A549 (cell line): ENCODE measurements around the gene CTDSPL. TPM values are rescaled to one million over a fixed set of nuclear protein-coding genes. Genes with fewer than 3 reads are reported as not detected.

Experiments
- ATAC-seq, 2 experiments: fragments of 200-7000 bp in 1 of 2; fragments of >200 bp in 1 of 2; cut with Nextera tagmentation in 1 of 2; cut with Tn5 transposase in 1 of 2; 3 replicates each; pipeline versions ENCODE4 v1.8.0 to v1.9.1; 2018 to 2020; ENCODE audit warnings: mild to moderate bottlenecking in 1 of 2, moderate library complexity in 1 of 2
- CTCF ChIA-PET: fragments of 300-600 bp; sonication (Branson Sonifier 250); formaldehyde crosslinking; extraction: SDS; loops from one replicate; lab custom pipeline; 2021; ENCODE audit warnings: antibody characterized with exemption, inconsistent platforms; lab: Yijun Ruan, JAX
- POLR2A ChIA-PET: fragments of 350-600 bp; formaldehyde crosslinking; extraction: SDS; loops from one replicate; lab custom pipeline; 2021; ENCODE audit warnings: antibody characterized with exemption, inconsistent platforms; lab: Yijun Ruan, JAX
- DNase-seq, 2 experiments: peaks; one replicate each; pipeline versions ENCODE4 v3.0.0 to v3.0.0-alpha.2; 2011 to 2016; ENCODE audit warnings: low read depth in 1 of 2, low spot score in 1 of 2
- FAIRE-seq: peaks from 2 replicates; lab custom pipeline; 2011; peaks lifted over from hg19 to GRCh38; lab: Jason Lieb, UNC
- H3K27ac ChIP-seq, 2 experiments: fragments of >200 bp; sonication (Bioruptor Twin); formaldehyde crosslinking; 3 replicates each; pipeline ENCODE4 v1.5.1; 2016 to 2017
- H3K4me1 ChIP-seq: fragments of >200 bp; sonication (Bioruptor Twin); formaldehyde crosslinking; 3 replicates; pipeline ENCODE4 v1.6.1; 2016
- H3K4me2 ChIP-seq: fragments of >200 bp; sonication (Bioruptor Twin); formaldehyde crosslinking; 3 replicates; pipeline ENCODE4 v1.6.1; 2016
- H3K4me3 ChIP-seq: fragments of >200 bp; sonication (Bioruptor Twin); formaldehyde crosslinking; 3 replicates; pipeline ENCODE4 v1.5.1; 2016
- H3K9me3 ChIP-seq: fragments of >200 bp; sonication (Bioruptor Twin); formaldehyde crosslinking; 3 replicates; pipeline ENCODE4 v1.6.1; 2016
- BHLHE40 ChIP-seq: IDR thresholded peaks from 2 replicates; pipeline ENCODE4 v1.6.1; 2012; ENCODE audit warnings: low read depth, low read length, inconsistent platforms
- CBX2 ChIP-seq: fragments of 200-600 bp; sonication (generic); IDR thresholded peaks from 2 replicates; pipeline ENCODE4 v1.6.1; 2016; ENCODE audit warnings: low read depth, mild to moderate bottlenecking, borderline replicate concordance
- CHD2 ChIP-seq: fragments of 150-350 bp; IDR thresholded peaks from 2 replicates; pipeline ENCODE4 v1.6.1; 2014; ENCODE audit warnings: low read length; ENCODE audit not compliant: partially characterized antibody
- CTCF ChIP-seq: fragments of >200 bp; sonication (Bioruptor Twin); formaldehyde crosslinking; IDR thresholded peaks from 3 replicates; pipeline ENCODE4 v1.5.1; 2016
- EHF ChIP-seq: fragments of 250-450 bp; sonication (Bioruptor Pico); IDR thresholded peaks from 2 replicates; pipeline ENCODE4 v1.5.0; 2020; ENCODE audit warnings: mild to moderate bottlenecking
- FOSL2 ChIP-seq, 2 experiments: fragments of 450-650 bp in 1 of 2; fragments of >200 bp in 1 of 2; sonication (Bioruptor Twin) in 1 of 2; formaldehyde crosslinking; IDR thresholded peaks; 2 replicates each; pipeline versions ENCODE4 v1.5.0 to v1.6.1; 2016 to 2020; ENCODE audit warnings: mild to moderate bottlenecking in 1 of 2, moderate library complexity in 1 of 2
- HEYL ChIP-seq: fragments of 250-450 bp; sonication (Bioruptor Pico); IDR thresholded peaks from 2 replicates; pipeline ENCODE4 v1.8.0; 2021; ENCODE audit warnings: mild to moderate bottlenecking, moderate library complexity
- HOXB13 ChIP-seq: fragments of 250-450 bp; sonication (Bioruptor Pico); IDR thresholded peaks from 2 replicates; pipeline ENCODE4 v1.5.0; 2020; ENCODE audit warnings: low read depth, mild to moderate bottlenecking, moderate library complexity
- HOXB5 ChIP-seq: fragments of 250-450 bp; sonication (Bioruptor Pico); IDR thresholded peaks from 2 replicates; pipeline ENCODE4 v1.5.0; 2020; ENCODE audit warnings: mild to moderate bottlenecking, moderate library complexity
- JUN ChIP-seq, 2 experiments: fragments of >200 bp; sonication (Bioruptor Twin); formaldehyde crosslinking; IDR thresholded peaks; 2 replicates in 1 of 2; 3 replicates in 1 of 2; pipeline ENCODE4 v1.6.1; 2016 to 2017
- JUNB ChIP-seq: fragments of >200 bp; sonication (Bioruptor Twin); formaldehyde crosslinking; IDR thresholded peaks from 2 replicates; pipeline ENCODE4 v1.6.1; 2016
- KDM1A ChIP-seq: fragments of 200-600 bp; sonication (generic); IDR thresholded peaks from 2 replicates; pipeline ENCODE4 v1.6.1; 2016; ENCODE audit warnings: low read depth, mild to moderate bottlenecking
- KDM5A ChIP-seq: fragments of 200-600 bp; sonication (generic); IDR thresholded peaks from 2 replicates; pipeline ENCODE4 v1.6.1; 2016; ENCODE audit warnings: antibody characterized with exemption, mild to moderate bottlenecking
- MYC ChIP-seq: IDR thresholded peaks from 2 replicates; pipeline ENCODE4 v1.6.1; 2012; ENCODE audit warnings: mild to moderate bottlenecking, inconsistent platforms, low read length, improper control_type of control experiment, borderline replicate concordance
- NPAS2 ChIP-seq: fragments of 250-450 bp; sonication (Bioruptor Pico); IDR thresholded peaks from 2 replicates; pipeline ENCODE4 v1.8.0; 2022; ENCODE audit warnings: mild to moderate bottlenecking, moderate library complexity, borderline replicate concordance
- NR3C1 ChIP-seq: fragments of >200 bp; sonication (Bioruptor Twin); formaldehyde crosslinking; IDR thresholded peaks from 3 replicates; pipeline ENCODE4 v1.6.1; 2017
- PBX3 ChIP-seq: IDR thresholded peaks from 2 replicates; pipeline ENCODE4 v1.6.1; 2012
- PHF8 ChIP-seq: fragments of 200-600 bp; sonication (generic); IDR thresholded peaks from 2 replicates; pipeline ENCODE4 v1.6.1; 2016; ENCODE audit warnings: low read depth, mild to moderate bottlenecking, antibody characterized with exemption, moderate library complexity, borderline replicate concordance
- POLR2A ChIP-seq: IDR thresholded peaks from 2 replicates; pipeline ENCODE4 v1.6.1; 2012; ENCODE audit warnings: mild to moderate bottlenecking, low read length
- RARB ChIP-seq: fragments of 250-450 bp; sonication (Bioruptor Pico); IDR thresholded peaks from 2 replicates; pipeline ENCODE4 v1.8.0; 2021; ENCODE audit warnings: mild to moderate bottlenecking, moderate library complexity
- RFX5 ChIP-seq: fragments of 450-650 bp; IDR thresholded peaks from 2 replicates; pipeline ENCODE4 v1.7.1; 2014; ENCODE audit warnings: antibody characterized with exemption, mild to moderate bottlenecking, moderate library complexity
- SMC3 ChIP-seq: fragments of >200 bp; sonication (Bioruptor Twin); formaldehyde crosslinking; IDR thresholded peaks from 3 replicates; pipeline ENCODE4 v1.6.1; 2018; ENCODE audit warnings: inconsistent platforms
- SREBF2 ChIP-seq: fragments of 450-650 bp; IDR thresholded peaks from 2 replicates; pipeline ENCODE4 v1.6.1; 2014; ENCODE audit warnings: mild to moderate bottlenecking, moderate library complexity
- ZC3H11A ChIP-seq: fragments of 450-650 bp; IDR thresholded peaks from 2 replicates; pipeline ENCODE4 v1.6.1; 2014; ENCODE audit warnings: antibody characterized with exemption, mild to moderate bottlenecking
- WGBS: methylation state at CpG from one replicate; pipeline ENCODE4 v1.1.6; 2017; ENCODE audit errors: missing lambda C conversion rate; 5-methylcytosine and 5-hydroxymethylcytosine counted together
- polyA plus RNA-seq, 4 experiments: library from polyadenylated mRNA; depleted of rRNA in 3 of 4; stranded (reverse); fragments of >200 nt; fragmentation: RNase III in 1 of 4; extraction: RNeasy Plus Mini Kit Qiagen cat#74134 plus additional on column Dnase treatment in 1 of 4; gene quantifications; 2 replicates in 3 of 4; 3 replicates in 1 of 4; pipeline ENCODE4 v1.2.3, GENCODE V29; 2011 to 2017

Gene CTDSPL
- polyA plus RNA-seq, 2 of the 4 experiments (the other 2 are of a cell fraction): 9.9 to 35.1 TPM

- H3K4me1 ChIP-seq: no peaks in the 10 kb centered on the region
- FAIRE-seq: no peak
- WGBS: 70% methylated on average over 2 of the region's 2 CpGs
- CTCF ChIA-PET: interaction anchor here (1.6 to 2.1 kb wide), 2 partner anchors 9 to 29 kb away, joined by 6 read pairs; no protein-coding TSS in a partner anchor
- H3K9me3 ChIP-seq: no peaks in the 10 kb centered on the region
- DNase-seq: no peak
- no peak for TF ChIP-seq MYC
- no peak for TF ChIP-seq SMC3
- no peak for TF ChIP-seq EHF (CRISPR knock-in tag)
- TF ChIP-seq BHLHE40: no peak
- TF ChIP-seq PHF8: no peak
- TF ChIP-seq SREBF2: no peak
- TF ChIP-seq HEYL (CRISPR knock-in tag): no peak
- TF ChIP-seq CBX2: no peak
- TF ChIP-seq POLR2A: no peak
- no peak for TF ChIP-seq JUNB
- TF ChIP-seq CTCF: no peak
- TF ChIP-seq NR3C1: no peak
- no peak for TF ChIP-seq PBX3
- no peak for TF ChIP-seq HOXB13 (CRISPR knock-in tag)
- no peak for TF ChIP-seq KDM1A
- POLR2A ChIA-PET: no interaction called here
- no peak overlapping the region for H3K4me3 ChIP-seq
- 0 out of 6 replicates have a peak, but pooled peaks of 1 of the 2 experiments have one; percentile 19 for ATAC-seq
- no peak overlapping the region for H3K4me2 ChIP-seq
- H3K27ac ChIP-seq: no peak overlapping the region
Observed at GRCh38 chr3:37826502-37826901, 35.2 kb upstream of the CTDSPL start.

GRCh38 chr3:37826933-37827332, 34.7 kb upstream of the CTDSPL start:
- ChIA-PET POLR2A (no interaction called here), CTCF (interaction anchor here (1.6 to 2.1 kb wide), 2 partner anchors 10 to 28 kb away, joined by 6 read pairs; no protein-coding TSS in a partner anchor)
- TF ChIP-seq SMC3: no peak
- TF ChIP-seq HEYL (CRISPR knock-in tag): no peak
- TF ChIP-seq FOSL2 (IDR thresholded peaks at IDR 0.05): no peak
- no peak for TF ChIP-seq FOSL2 (CRISPR knock-in tag; IDR thresholded peaks at IDR 0.05)
- no peak for TF ChIP-seq RFX5
- TF ChIP-seq CBX2: no peak
- no peak for TF ChIP-seq KDM5A
- no peak for TF ChIP-seq NPAS2 (CRISPR knock-in tag)
- no peak for TF ChIP-seq JUN (IDR thresholded peaks at IDR 0.05)
- no peak for TF ChIP-seq CHD2
- TF ChIP-seq RARB (CRISPR knock-in tag): no peak
- TF ChIP-seq PBX3: no peak
- no peak for TF ChIP-seq HOXB5 (CRISPR knock-in tag)
- TF ChIP-seq ZC3H11A: no peak
- no peak overlapping the region for H3K4me2 ChIP-seq
- H3K9me3 ChIP-seq: no peaks in the 10 kb centered on the region
- H3K4me1 ChIP-seq: no peaks in the 10 kb centered on the region
- no peak for ATAC-seq
- no peak for FAIRE-seq
- no peak for DNase-seq
- 80% methylated on average over 1 of the region's 1 CpG for WGBS
- H3K4me3 ChIP-seq: no peak overlapping the region
- H3K27ac ChIP-seq: no peak overlapping the region
